PC-9 (cell line): ENCODE data around the gene FRRS1. TPM values are rescaled to one million over a fixed set of nuclear protein-coding genes. Genes with fewer than 3 reads are reported as not detected.
A peak's percentile ranks its signal among the peaks of the same experiment; 100 is the strongest.

Source experiments
- BruUV-seq: library from RNA; stranded (reverse); fragments of 400-500 nt; replicated peaks from 2 replicates; lab custom pipeline; 2021; lab: Mats Ljungman, UMichigan
- CTCF ChIA-PET: fragments of 300-600 bp; sonication (Branson Sonifier 250); formaldehyde crosslinking; loops from one replicate; lab custom pipeline; 2022; ENCODE audit warnings: antibody characterized with exemption; lab: Charles Lee
- POLR2A ChIA-PET: fragments of 300-600 bp; sonication (Branson Sonifier 250); formaldehyde crosslinking; loops from one replicate; lab custom pipeline; 2022; ENCODE audit warnings: antibody characterized with exemption; ENCODE audit not compliant: unreplicated experiment; lab: Charles Lee
- DNase-seq, 2 experiments: peaks; one replicate each; pipeline versions ENCODE4 v3.0.0 to v3.0.0-alpha.2; 2015 to 2022; ENCODE audit warnings: mixed read lengths in 1 of 2
- H2AFZ ChIP-seq: fragments of 200-600 bp; sonication (generic); 2 replicates; pipeline ENCODE4 v1.8.1; 2017; ENCODE audit warnings: antibody characterized with exemption
- H3F3A ChIP-seq: fragments of 200-600 bp; sonication (generic); 2 replicates; pipeline ENCODE4 v1.8.1; 2017; ENCODE audit warnings: antibody characterized with exemption, mild to moderate bottlenecking, low read depth; ENCODE audit not compliant: insufficient read depth
- H3K27ac ChIP-seq: fragments of 200-600 bp; sonication (generic); 2 replicates; pipeline ENCODE4 v1.6.1; 2016; ENCODE audit warnings: mixed run types
- H3K27me3 ChIP-seq: fragments of 200-600 bp; sonication (generic); 2 replicates; pipeline ENCODE4 v1.6.1; 2016; ENCODE audit warnings: low read depth, mixed run types; ENCODE audit not compliant: insufficient read depth
- H3K36me3 ChIP-seq: fragments of 200-600 bp; sonication (generic); 2 replicates; pipeline ENCODE4 v1.6.1; 2016; ENCODE audit warnings: low read depth, mixed run types
- H3K4me1 ChIP-seq: fragments of 200-600 bp; sonication (generic); replicated peaks from 2 replicates; pipeline ENCODE4 v1.6.1; 2016; ENCODE audit warnings: mixed run types; ENCODE audit not compliant: insufficient read depth
- H3K4me2 ChIP-seq: fragments of 200-600 bp; sonication (generic); 2 replicates; pipeline ENCODE4 v1.6.1; 2017; ENCODE audit warnings: mixed run types
- H3K4me3 ChIP-seq: fragments of 200-600 bp; sonication (generic); 2 replicates; pipeline ENCODE4 v1.6.1; 2016; ENCODE audit warnings: mixed run types
- H3K79me2 ChIP-seq: fragments of 200-600 bp; sonication (generic); 2 replicates; pipeline ENCODE4 v1.6.1; 2017; ENCODE audit warnings: low read depth, mixed run types
- H3K9me2 ChIP-seq: fragments of 200-600 bp; sonication (generic); 2 replicates; pipeline ENCODE4 v1.8.1; 2017; ENCODE audit warnings: mild to moderate bottlenecking; ENCODE audit not compliant: insufficient read depth
- H3K9me3 ChIP-seq: fragments of 200-600 bp; sonication (generic); 2 replicates; pipeline ENCODE4 v1.8.1; 2016; ENCODE audit warnings: low read depth; ENCODE audit not compliant: insufficient read depth
- H4K20me1 ChIP-seq: fragments of 200-600 bp; sonication (generic); 2 replicates; pipeline ENCODE4 v1.8.1; 2017; ENCODE audit not compliant: insufficient read depth
- EZH2 ChIP-seq: fragments of 200-600 bp; sonication (generic); IDR thresholded peaks from 2 replicates; pipeline ENCODE4 v1.8.0; 2017; ENCODE audit warnings: antibody characterized with exemption, low read depth
- intact Hi-C: fragments of 100-400 bp; cut with micrococcal nuclease; formaldehyde crosslinking; loops from one replicate; pipeline ENCODE4 v1.10.0; 2022; ENCODE audit not compliant: unreplicated experiment
- total RNA-seq: library from RNA; stranded (reverse); gene quantifications from 2 replicates; pipeline ENCODE4 v1.2.3, GENCODE V29; 2021
- TF ChIP-seq, protein P1 (sequence below): fragments of 200-600 bp; sonication (generic); conservative IDR thresholded peaks from 2 replicates; pipeline ENCODE4 v1.6.1; 2017; ENCODE audit warnings: mixed run types, antibody characterized with exemption, mild to moderate bottlenecking, moderate library complexity

The FRRS1 gene
- total RNA-seq, 1 experiment from 2014 or later: 7.3 TPM

DNA sequence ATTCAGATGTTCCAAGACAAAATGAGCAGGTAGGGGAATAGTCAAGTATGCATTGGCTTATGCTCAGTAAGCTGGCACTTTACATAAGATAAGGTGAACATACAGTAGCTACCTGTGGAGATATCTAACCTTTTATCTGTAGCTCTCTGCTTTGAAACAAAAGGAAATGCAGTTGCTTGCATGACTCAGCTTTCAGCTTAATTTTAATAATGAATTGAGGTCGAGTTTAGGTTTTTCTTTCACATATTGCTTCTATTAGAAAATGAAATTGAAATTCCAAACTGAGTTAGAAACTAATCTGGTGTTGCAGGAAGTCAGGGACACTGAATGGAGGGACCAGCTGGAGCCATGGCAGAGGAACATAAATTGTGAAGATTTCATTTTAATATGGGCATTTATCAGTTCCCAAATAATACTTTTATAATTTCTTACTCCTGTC, 8.3 kb downstream of the FRRS1 start:
- ChIA-PET CTCF (no interaction called here), POLR2A (no interaction called here)
- TF ChIP-seq EZH2: no peak
- TF ChIP-seq, protein P1, sequence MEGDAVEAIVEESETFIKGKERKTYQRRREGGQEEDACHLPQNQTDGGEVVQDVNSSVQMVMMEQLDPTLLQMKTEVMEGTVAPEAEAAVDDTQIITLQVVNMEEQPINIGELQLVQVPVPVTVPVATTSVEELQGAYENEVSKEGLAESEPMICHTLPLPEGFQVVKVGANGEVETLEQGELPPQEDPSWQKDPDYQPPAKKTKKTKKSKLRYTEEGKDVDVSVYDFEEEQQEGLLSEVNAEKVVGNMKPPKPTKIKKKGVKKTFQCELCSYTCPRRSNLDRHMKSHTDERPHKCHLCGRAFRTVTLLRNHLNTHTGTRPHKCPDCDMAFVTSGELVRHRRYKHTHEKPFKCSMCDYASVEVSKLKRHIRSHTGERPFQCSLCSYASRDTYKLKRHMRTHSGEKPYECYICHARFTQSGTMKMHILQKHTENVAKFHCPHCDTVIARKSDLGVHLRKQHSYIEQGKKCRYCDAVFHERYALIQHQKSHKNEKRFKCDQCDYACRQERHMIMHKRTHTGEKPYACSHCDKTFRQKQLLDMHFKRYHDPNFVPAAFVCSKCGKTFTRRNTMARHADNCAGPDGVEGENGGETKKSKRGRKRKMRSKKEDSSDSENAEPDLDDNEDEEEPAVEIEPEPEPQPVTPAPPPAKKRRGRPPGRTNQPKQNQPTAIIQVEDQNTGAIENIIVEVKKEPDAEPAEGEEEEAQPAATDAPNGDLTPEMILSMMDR: no peak
- no peaks in the 10 kb centered on the region for H3F3A ChIP-seq
- H3K9me2 ChIP-seq: no peaks in the 10 kb centered on the region
- H3K36me3 ChIP-seq: no peaks in the 10 kb centered on the region
- peak in 1 of 2 experiments; percentile 39 for DNase-seq
- H3K27ac ChIP-seq: peak overlapping the region; percentile 8
- H3K4me1 ChIP-seq: peaks cover 19% of the 10 kb centered on the region
- H3K79me2 ChIP-seq: no peaks in the 10 kb centered on the region
- 0 out of 2 replicates have a peak, but pooled peaks cover 6% of the 10 kb centered on the region for H3K9me3 ChIP-seq
- BruUV-seq: no TSS peak
- no peaks in the 10 kb centered on the region for H3K27me3 ChIP-seq
- H2AFZ ChIP-seq: peak overlapping the region; percentile 59; the same call in 1 of the 2 replicates
- no peaks in the 10 kb centered on the region for H4K20me1 ChIP-seq
- intact Hi-C loops: no loop called here
- H3K4me2 ChIP-seq: peak overlapping the region; percentile 32
- no peak overlapping the region for H3K4me3 ChIP-seq

DNA sequence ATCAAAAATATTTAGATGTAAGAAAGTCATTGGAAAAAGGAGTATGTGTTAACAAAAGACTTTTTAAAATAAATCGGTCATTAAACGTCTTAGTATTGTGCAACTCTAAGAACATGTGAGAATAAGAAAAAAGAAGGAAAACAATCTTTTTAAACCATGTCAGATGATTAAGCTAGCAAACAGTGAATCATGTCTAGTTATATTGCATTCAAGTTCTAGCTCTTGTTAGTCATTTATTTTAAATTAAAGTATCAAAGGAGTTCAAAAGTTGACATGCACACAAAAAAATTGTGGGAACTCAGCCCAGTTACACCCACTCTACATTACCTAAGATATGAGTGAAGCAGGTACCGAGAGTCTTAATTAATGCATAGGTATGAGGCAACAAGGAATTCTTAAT, 9.8 kb downstream of the FRRS1 start:
- Histone ChIP-seq H2AFZ (no peak overlapping the region), H3K36me3 (no peaks in the 10 kb centered on the region), H3K9me3 (0 out of 2 replicates have a peak, but pooled peaks cover 6% of the 10 kb centered on the region), H3F3A (no peaks in the 10 kb centered on the region), H3K79me2 (no peaks in the 10 kb centered on the region), H3K27ac (no peak overlapping the region), H3K9me2 (no peaks in the 10 kb centered on the region), H3K4me1 (peaks cover 19% of the 10 kb centered on the region), H4K20me1 (no peaks in the 10 kb centered on the region), H3K27me3 (no peaks in the 10 kb centered on the region), H3K4me3 (no peak overlapping the region), H3K4me2 (no peak overlapping the region)
- TF ChIP-seq, protein P1: no peak
- DNase-seq: no peak
- intact Hi-C loops: no loop called here
- ChIA-PET CTCF (no interaction called here), POLR2A (no interaction called here)
- BruUV-seq: no TSS peak

DNA sequence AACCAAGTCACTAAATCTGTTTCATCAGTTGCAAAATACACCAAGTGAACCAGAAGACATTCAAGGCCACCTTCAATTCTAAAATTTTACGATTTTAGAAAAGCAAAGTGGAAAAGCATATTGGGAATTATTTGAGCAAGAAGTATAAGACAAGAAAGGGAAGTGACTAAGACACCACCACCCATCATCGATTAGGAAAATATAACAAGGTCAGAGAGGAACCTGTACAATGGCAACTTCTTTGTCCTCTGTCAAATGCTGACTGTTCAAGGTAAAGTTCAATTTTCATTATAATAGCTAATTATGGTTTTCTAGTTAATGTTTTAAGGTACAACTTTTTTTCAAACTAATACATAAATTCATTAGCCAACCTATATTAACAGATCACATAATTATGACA, 10.8 kb downstream of the FRRS1 start:
- H3K4me2 ChIP-seq: no peak overlapping the region
- no peaks in the 10 kb centered on the region for H3F3A ChIP-seq
- POLR2A ChIA-PET: no interaction called here
- DNase-seq: no peak
- no peak for TF ChIP-seq EZH2
- TF ChIP-seq, protein P1: no peak
- H3K4me3 ChIP-seq: no peak overlapping the region
- H3K27me3 ChIP-seq: no peaks in the 10 kb centered on the region
- H3K9me2 ChIP-seq: no peaks in the 10 kb centered on the region
- H2AFZ ChIP-seq: peak overlapping the region; percentile 55; the same call in 1 of the 2 replicates
- no peak overlapping the region for H3K27ac ChIP-seq
- peaks cover 19% of the 10 kb centered on the region for H3K4me1 ChIP-seq
- no peaks in the 10 kb centered on the region for H3K79me2 ChIP-seq
- H3K36me3 ChIP-seq: no peaks in the 10 kb centered on the region
- 0 out of 2 replicates have a peak, but pooled peaks cover 6% of the 10 kb centered on the region for H3K9me3 ChIP-seq
- no TSS peak for BruUV-seq
- intact Hi-C loops: no loop called here
- CTCF ChIA-PET: no interaction called here
- H4K20me1 ChIP-seq: no peaks in the 10 kb centered on the region
